Endodermal cell (in vitro differentiated cells): ENCODE measurements around the gene FAM221B. TPM values are rescaled to one million over a fixed set of nuclear protein-coding genes. Genes with fewer than 3 reads are reported as not detected.

Source experiments
- DNase-seq: peaks from one replicate; pipeline ENCODE4 v3.0.0-alpha.2; 2017
- H3K27ac ChIP-seq: 2 replicates; pipeline ENCODE4 v1.5.1; 2013; ENCODE audit warnings: mild to moderate bottlenecking, low read depth, low read length, moderate library complexity
- H3K27me3 ChIP-seq: 2 replicates; pipeline ENCODE4 v1.6.1; 2013; ENCODE audit warnings: mild to moderate bottlenecking, low read length, moderate library complexity; ENCODE audit not compliant: insufficient read depth, control insufficient read depth, poor library complexity, severe bottlenecking
- H3K36me3 ChIP-seq: 2 replicates; pipeline ENCODE4 v1.7.0; 2013; ENCODE audit warnings: mild to moderate bottlenecking, low read length, moderate library complexity; ENCODE audit not compliant: control insufficient read depth, insufficient read depth
- H3K4me1 ChIP-seq: one replicate; pipeline ENCODE4 v1.7.0; 2013; ENCODE audit warnings: low read length; ENCODE audit not compliant: control insufficient read depth, insufficient read depth
- H3K4me3 ChIP-seq: 2 replicates; pipeline ENCODE4 v1.5.1; 2013; ENCODE audit warnings: mild to moderate bottlenecking, low read length, moderate library complexity
- H3K9ac ChIP-seq: 2 replicates; pipeline ENCODE4 v1.6.1; 2013; ENCODE audit warnings: mild to moderate bottlenecking, low read length, moderate library complexity; ENCODE audit not compliant: poor library complexity, severe bottlenecking; ENCODE audit errors: extremely low read depth
- H3K9me3 ChIP-seq: 2 replicates; pipeline ENCODE4 v1.6.1; 2013; ENCODE audit warnings: mild to moderate bottlenecking, low read length, moderate library complexity; ENCODE audit not compliant: control insufficient read depth
- H3K27ac Mint-ChIP-seq: 2 replicates; pipeline ENCODE4 v1.8.0; 2020; ENCODE audit warnings: mixed read lengths
- H3K27me3 Mint-ChIP-seq: 2 replicates; pipeline ENCODE4 v1.8.0; 2021; ENCODE audit warnings: mild to moderate bottlenecking, mixed read lengths; ENCODE audit not compliant: insufficient read depth
- H3K36me3 Mint-ChIP-seq: 2 replicates; pipeline ENCODE4 v1.8.0; 2020; ENCODE audit warnings: low read depth, mixed read lengths
- H3K4me1 Mint-ChIP-seq: 2 replicates; pipeline ENCODE4 v1.8.0; 2020; ENCODE audit warnings: mixed read lengths
- H3K4me3 Mint-ChIP-seq: 2 replicates; pipeline ENCODE4 v1.8.0; 2020; ENCODE audit warnings: mild to moderate bottlenecking, moderate library complexity, mixed read lengths
- H3K9me3 Mint-ChIP-seq: 2 replicates; pipeline ENCODE4 v1.8.0; 2020; ENCODE audit warnings: mild to moderate bottlenecking, mixed read lengths
- WGBS, 2 experiments: methylation state at CpG; one replicate each; pipeline versions ENCODE4 v1.1.5 to v1.1.7; 2013; ENCODE audit warnings: missing lambda C conversion rate in 2 of 2, mixed read lengths in 1 of 2; ENCODE audit not compliant: insufficient coverage in 1 of 2, insufficient read length in 1 of 2; 5-methylcytosine and 5-hydroxymethylcytosine counted together
- total RNA-seq, 2 donors: library from RNA; stranded (reverse); fragmentation: NEBNext Ultra II Directional in 1 of 2; extraction: Animal tissue kit (Norgen Biotek cat#: 25700) in 1 of 2; gene quantifications; 2 replicates in 1 of 2; 3 replicates in 1 of 2; pipeline ENCODE4 v1.2.1, GENCODE V29; 2021
- TF ChIP-seq, protein P1 (sequence below): fragments of 200-600 bp; sonication (generic); conservative IDR thresholded peaks from 2 replicates; pipeline ENCODE4 v1.5.0; 2021; ENCODE audit warnings: antibody characterized with exemption, mild to moderate bottlenecking

FAM221B gene
- total RNA-seq, 2 donors from 2014 or later: 0.22 TPM; not detected in 1

DNA sequence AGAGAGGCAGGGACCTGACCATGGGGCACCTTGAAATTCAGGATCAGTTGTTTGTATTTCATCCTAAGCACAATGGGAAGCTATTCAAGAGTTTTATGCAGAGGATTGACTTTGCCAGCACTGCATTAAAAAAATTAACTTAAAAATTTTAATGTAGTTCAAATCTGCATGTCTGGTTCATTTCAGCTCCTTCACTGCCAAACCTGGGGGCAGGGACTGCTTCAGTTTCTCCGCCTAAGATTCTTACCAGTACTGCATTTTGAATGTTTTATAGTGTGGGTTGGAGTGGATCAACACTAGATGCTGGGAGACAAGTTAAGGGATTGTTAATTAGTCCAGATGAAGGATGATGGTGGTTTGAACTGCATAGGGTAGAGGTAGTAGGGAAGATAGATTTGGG, 58.8 kb downstream of the FAM221B start:
- Mint-ChIP-seq H3K4me1 (no peaks in the 10 kb centered on the region), H3K36me3 (no peaks in the 10 kb centered on the region), H3K27ac (no peak overlapping the region), H3K27me3 (no peaks in the 10 kb centered on the region), H3K9me3 (no peaks in the 10 kb centered on the region), H3K4me3 (no peak overlapping the region)
- Histone ChIP-seq H3K27me3 (no peaks in the 10 kb centered on the region), H3K9me3 (no peaks in the 10 kb centered on the region), H3K4me1 (no peaks in the 10 kb centered on the region), H3K36me3 (no peaks in the 10 kb centered on the region), H3K4me3 (no peak overlapping the region), H3K9ac (no peak overlapping the region), H3K27ac (no peak overlapping the region)
- TF ChIP-seq, protein P1, sequence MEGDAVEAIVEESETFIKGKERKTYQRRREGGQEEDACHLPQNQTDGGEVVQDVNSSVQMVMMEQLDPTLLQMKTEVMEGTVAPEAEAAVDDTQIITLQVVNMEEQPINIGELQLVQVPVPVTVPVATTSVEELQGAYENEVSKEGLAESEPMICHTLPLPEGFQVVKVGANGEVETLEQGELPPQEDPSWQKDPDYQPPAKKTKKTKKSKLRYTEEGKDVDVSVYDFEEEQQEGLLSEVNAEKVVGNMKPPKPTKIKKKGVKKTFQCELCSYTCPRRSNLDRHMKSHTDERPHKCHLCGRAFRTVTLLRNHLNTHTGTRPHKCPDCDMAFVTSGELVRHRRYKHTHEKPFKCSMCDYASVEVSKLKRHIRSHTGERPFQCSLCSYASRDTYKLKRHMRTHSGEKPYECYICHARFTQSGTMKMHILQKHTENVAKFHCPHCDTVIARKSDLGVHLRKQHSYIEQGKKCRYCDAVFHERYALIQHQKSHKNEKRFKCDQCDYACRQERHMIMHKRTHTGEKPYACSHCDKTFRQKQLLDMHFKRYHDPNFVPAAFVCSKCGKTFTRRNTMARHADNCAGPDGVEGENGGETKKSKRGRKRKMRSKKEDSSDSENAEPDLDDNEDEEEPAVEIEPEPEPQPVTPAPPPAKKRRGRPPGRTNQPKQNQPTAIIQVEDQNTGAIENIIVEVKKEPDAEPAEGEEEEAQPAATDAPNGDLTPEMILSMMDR: no peak
- no peak for DNase-seq
- 95 to 100% methylated on average over 1 of the region's 1 CpG for WGBS, 2 experiments

DNA sequence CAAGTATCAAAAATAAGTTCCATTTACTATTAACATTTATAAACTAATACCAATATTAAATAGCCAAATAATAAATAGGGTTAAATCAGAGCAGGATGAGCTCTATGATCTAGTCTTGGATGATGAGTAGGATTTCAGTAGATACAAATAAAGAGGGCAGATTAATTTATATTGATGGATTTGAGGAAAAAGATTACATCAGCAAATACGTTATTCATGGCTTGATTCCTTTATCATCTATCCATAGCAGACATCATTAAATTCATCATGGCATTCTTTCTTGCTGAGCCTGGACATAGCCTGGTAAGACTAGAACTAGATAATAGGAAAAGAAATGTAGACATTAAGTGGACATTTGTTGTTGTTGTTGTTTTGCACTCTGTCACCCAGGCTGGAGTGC, 61.1 kb downstream of the FAM221B start:
- Histone ChIP-seq H3K4me1 (no peaks in the 10 kb centered on the region), H3K9me3 (no peaks in the 10 kb centered on the region), H3K27ac (no peak overlapping the region), H3K4me3 (no peak overlapping the region), H3K9ac (no peak overlapping the region), H3K36me3 (no peaks in the 10 kb centered on the region), H3K27me3 (no peaks in the 10 kb centered on the region)
- 75% methylated on average over 1 of the region's 1 CpG; no CpG with 5 or more reads in 1 of the 2 experiments for WGBS, 2 experiments
- no peaks in the 10 kb centered on the region for H3K27me3 Mint-ChIP-seq
- TF ChIP-seq, protein P1: no peak
- H3K4me3 Mint-ChIP-seq: no peak overlapping the region
- DNase-seq: no peak
- no peaks in the 10 kb centered on the region for H3K4me1 Mint-ChIP-seq
- H3K36me3 Mint-ChIP-seq: no peaks in the 10 kb centered on the region
- H3K27ac Mint-ChIP-seq: no peak overlapping the region
- no peaks in the 10 kb centered on the region for H3K9me3 Mint-ChIP-seq

DNA sequence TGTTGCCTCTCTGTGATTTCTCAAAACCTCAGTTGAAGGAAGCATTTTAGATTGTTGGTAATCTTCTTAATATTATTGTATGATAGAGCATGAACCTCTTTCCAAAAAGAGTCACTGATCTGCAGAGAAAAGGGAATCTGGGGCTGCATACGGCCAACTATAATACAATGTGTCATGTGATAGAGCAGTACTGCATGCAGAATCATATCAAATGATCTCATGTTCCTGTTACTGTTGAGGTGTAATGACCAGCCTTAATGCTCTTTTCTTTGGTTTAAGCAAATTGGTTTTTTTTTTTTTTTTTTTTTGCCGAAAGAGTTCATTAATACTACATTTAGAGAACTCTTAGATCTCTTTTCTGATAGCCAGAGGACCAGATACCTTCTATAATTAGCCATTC, 61.5 kb downstream of the FAM221B start:
- H3K9me3 Mint-ChIP-seq: no peaks in the 10 kb centered on the region
- H3K27ac Mint-ChIP-seq: no peak overlapping the region
- no peak for DNase-seq
- H3K36me3 ChIP-seq: no peaks in the 10 kb centered on the region
- H3K4me1 ChIP-seq: no peaks in the 10 kb centered on the region
- no peaks in the 10 kb centered on the region for H3K27me3 Mint-ChIP-seq
- H3K9me3 ChIP-seq: no peaks in the 10 kb centered on the region
- TF ChIP-seq, protein P1: no peak
- WGBS, 2 experiments: 92 to 100% methylated on average over 1 of the region's 2 CpGs
- H3K4me1 Mint-ChIP-seq: no peaks in the 10 kb centered on the region
- no peaks in the 10 kb centered on the region for H3K27me3 ChIP-seq
- H3K4me3 ChIP-seq: no peak overlapping the region
- H3K27ac ChIP-seq: no peak overlapping the region
- no peak overlapping the region for H3K9ac ChIP-seq
- no peak overlapping the region for H3K4me3 Mint-ChIP-seq
- H3K36me3 Mint-ChIP-seq: no peaks in the 10 kb centered on the region

Other genes with a start within 250 kb of the FAM221B start
- 10 to 100 TPM; 30.7 to 35.2 TPM for gene TESK1, start 223.5 kb downstream of the FAM221B start, total RNA-seq
- gene CD72, start 210.3 kb downstream of the FAM221B start, total RNA-seq: 1 to 10 TPM; 2.4 to 6.9 TPM
- under 1 TPM in 1 of 2 donors, not detected in 1; 0.22 TPM for gene SIT1, start 177.8 kb downstream of the FAM221B start, total RNA-seq
- over 10,000 TPM; 17,358 to 20,060 TPM for gene RMRP, start 170.7 kb downstream of the FAM221B start, total RNA-seq
- gene CCDC107, start 170.4 kb downstream of the FAM221B start, total RNA-seq: 10 to 100 TPM; 10.6 to 15.3 TPM
- 10 to 100 TPM; 22.1 to 36.4 TPM for gene ARHGEF39, start 163.5 kb downstream of the FAM221B start, total RNA-seq
- 1 to 10 TPM; 1.8 to 3.6 TPM for gene CA9, start 154.8 kb downstream of the FAM221B start, total RNA-seq
- 100 to 1,000 TPM; 191 to 251 TPM for gene TPM2, start 138.8 kb downstream of the FAM221B start, total RNA-seq
- 100 to 1,000 TPM; 117 to 123 TPM for gene TLN1, start 96.5 kb downstream of the FAM221B start, total RNA-seq
- 10 to 100 TPM; 28.1 to 33.6 TPM for gene CREB3, start 96.1 kb downstream of the FAM221B start, total RNA-seq
- 100 to 1,000 TPM; 107 to 117 TPM for gene GBA2, start 79.5 kb downstream of the FAM221B start, total RNA-seq
- gene RGP1, start 79.4 kb downstream of the FAM221B start, total RNA-seq: 10 to 100 TPM; 24.6 to 30.1 TPM
- gene MSMP, start 74.5 kb downstream of the FAM221B start, total RNA-seq: under 1 TPM in 1 of 2 donors, not detected in 1; 0.66 TPM
- gene NPR2, start 37.1 kb downstream of the FAM221B start, total RNA-seq: 10 to 100 TPM; 22.9 to 26.0 TPM
- gene SPAG8, start 16.5 kb downstream of the FAM221B start, total RNA-seq: 1 to 10 TPM; 1.2 to 1.4 TPM
- gene HINT2, start 13.7 kb downstream of the FAM221B start, total RNA-seq: 10 to 100 TPM; 34.3 to 48.6 TPM
- 10 to 100 TPM; 12.8 to 18.3 TPM for gene TMEM8B, start 496 bp upstream of the FAM221B start, total RNA-seq
- gene OR13J1, start 41.7 kb upstream of the FAM221B start, total RNA-seq: not detected
- not detected for gene HRCT1, start 77.5 kb upstream of the FAM221B start, total RNA-seq
- gene SPAAR, start 80.8 kb upstream of the FAM221B start, total RNA-seq: under 1 TPM in 1 of 2 donors, not detected in 1; 0.29 TPM
- not detected for gene OR2S2, start 129.4 kb upstream of the FAM221B start, total RNA-seq
- gene RECK, start 208.2 kb upstream of the FAM221B start, total RNA-seq: 10 to 100 TPM; 11.5 to 16.1 TPM